Astrocyte (in vitro differentiated cells and primary cell): ENCODE results near the gene B3GNT9.

Experiments used
- EZH2 ChIP-seq: IDR thresholded peaks from 2 replicates; pipeline ENCODE4 v1.6.1; 2012; ENCODE audit warnings: mild to moderate bottlenecking, low read length, inconsistent platforms; ENCODE audit not compliant: insufficient read depth
- TF ChIP-seq, protein P1 (sequence below): IDR thresholded peaks from 2 replicates; pipeline ENCODE4 v1.5.1; 2011; ENCODE audit warnings: low read depth, mild to moderate bottlenecking, inconsistent platforms, low read length, moderate library complexity; ENCODE audit not compliant: insufficient read depth

DNA sequence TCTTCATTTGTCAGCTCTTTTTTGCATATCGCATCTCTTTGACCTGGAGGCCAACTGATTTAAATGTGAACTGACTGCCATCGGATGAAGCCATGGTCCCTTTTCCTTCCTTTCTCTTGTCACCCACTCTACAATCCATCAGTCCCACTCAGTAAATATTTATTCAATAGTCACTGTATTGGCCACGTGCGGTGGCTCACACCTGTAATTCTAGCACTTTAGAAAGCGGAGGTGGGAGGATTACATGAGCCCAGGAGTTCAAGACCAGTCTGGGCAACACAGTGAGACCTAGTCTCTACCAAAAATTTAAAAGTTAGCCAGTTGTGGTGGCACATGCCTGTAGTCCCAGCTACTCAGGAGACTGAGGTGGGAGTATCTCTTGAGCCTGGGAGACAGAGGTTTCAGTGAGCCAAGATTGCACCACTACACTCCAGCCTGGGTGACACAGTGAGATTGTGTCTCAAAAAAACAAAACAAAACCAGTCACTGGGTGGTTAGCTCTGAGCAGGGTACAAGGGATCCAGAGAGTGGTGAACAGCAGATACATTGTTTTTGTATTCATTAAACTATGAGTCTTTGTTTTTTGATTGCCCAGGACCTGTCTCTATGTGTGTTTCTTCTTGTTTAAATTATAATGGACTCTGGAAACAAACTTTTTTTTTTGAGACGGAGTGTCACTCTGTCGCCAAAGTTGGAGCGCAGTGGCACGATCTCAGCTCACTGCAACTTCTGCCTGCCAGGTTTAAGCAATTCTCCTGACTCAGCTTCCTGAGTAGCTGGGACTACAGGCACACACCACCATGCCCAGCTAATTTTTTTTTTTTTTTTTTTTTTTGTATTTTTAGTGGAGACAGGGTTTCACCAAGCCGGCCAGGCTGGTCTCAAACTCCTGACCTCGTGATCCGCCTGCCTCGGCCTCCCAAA is 34.1 kb downstream of the B3GNT9 start:
- TF ChIP-seq EZH2 = no peak
- TF ChIP-seq, protein P1, sequence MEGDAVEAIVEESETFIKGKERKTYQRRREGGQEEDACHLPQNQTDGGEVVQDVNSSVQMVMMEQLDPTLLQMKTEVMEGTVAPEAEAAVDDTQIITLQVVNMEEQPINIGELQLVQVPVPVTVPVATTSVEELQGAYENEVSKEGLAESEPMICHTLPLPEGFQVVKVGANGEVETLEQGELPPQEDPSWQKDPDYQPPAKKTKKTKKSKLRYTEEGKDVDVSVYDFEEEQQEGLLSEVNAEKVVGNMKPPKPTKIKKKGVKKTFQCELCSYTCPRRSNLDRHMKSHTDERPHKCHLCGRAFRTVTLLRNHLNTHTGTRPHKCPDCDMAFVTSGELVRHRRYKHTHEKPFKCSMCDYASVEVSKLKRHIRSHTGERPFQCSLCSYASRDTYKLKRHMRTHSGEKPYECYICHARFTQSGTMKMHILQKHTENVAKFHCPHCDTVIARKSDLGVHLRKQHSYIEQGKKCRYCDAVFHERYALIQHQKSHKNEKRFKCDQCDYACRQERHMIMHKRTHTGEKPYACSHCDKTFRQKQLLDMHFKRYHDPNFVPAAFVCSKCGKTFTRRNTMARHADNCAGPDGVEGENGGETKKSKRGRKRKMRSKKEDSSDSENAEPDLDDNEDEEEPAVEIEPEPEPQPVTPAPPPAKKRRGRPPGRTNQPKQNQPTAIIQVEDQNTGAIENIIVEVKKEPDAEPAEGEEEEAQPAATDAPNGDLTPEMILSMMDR = no peak
